CD4-positive, CD25-positive, alpha-beta regulatory T cell (primary cell): Measurements from ENCODE around the gene NAMPT. TPM values are rescaled to one million over a fixed set of nuclear protein-coding genes. Genes with fewer than 3 reads are reported as not detected.

Experiments used
- ATAC-seq, 2 donors: fragments of 150-1000 bp; cut with Tn5 transposase; one replicate each; pipeline ENCODE4 v1.10.0; 2021; ENCODE audit warnings: low read depth in 2 of 2, moderate number of reproducible peaks in 2 of 2, moderate library complexity in 1 of 2
- DNase-seq, 3 donors: peaks; one replicate each; pipeline versions ENCODE4 v3.0.0 to v3.0.0-alpha.2; 2012 to 2022; ENCODE audit warnings: mixed read lengths in 1 of 3
- H3K27ac ChIP-seq: one replicate; pipeline ENCODE4 v1.7.0; 2013; ENCODE audit warnings: mild to moderate bottlenecking, low read length; ENCODE audit not compliant: insufficient read depth, poor library complexity, severe bottlenecking
- H3K27me3 ChIP-seq: one replicate; pipeline ENCODE4 v1.7.0; 2013; ENCODE audit warnings: low read length; ENCODE audit not compliant: control insufficient read depth, insufficient read depth
- H3K36me3 ChIP-seq: one replicate; pipeline ENCODE4 v1.7.0; 2013; ENCODE audit warnings: mild to moderate bottlenecking, low read length, moderate library complexity; ENCODE audit not compliant: control insufficient read depth, insufficient read depth
- H3K4me1 ChIP-seq: 2 replicates; pipeline ENCODE4 v1.7.0; 2013; ENCODE audit warnings: mild to moderate bottlenecking, low read length; ENCODE audit not compliant: insufficient read depth, control insufficient read depth, poor library complexity, severe bottlenecking
- H3K4me3 ChIP-seq: one replicate; pipeline ENCODE4 v1.7.0; 2013; ENCODE audit warnings: low read depth, mild to moderate bottlenecking, low read length, moderate library complexity
- H3K9me3 ChIP-seq, 2 experiments: 1 replicate in 1 of 2; 2 replicates in 1 of 2; pipeline ENCODE4 v1.7.0; 2013; ENCODE audit warnings: low read length in 2 of 2, mild to moderate bottlenecking in 1 of 2, moderate library complexity in 1 of 2; ENCODE audit not compliant: control insufficient read depth in 2 of 2
- H3K27ac Mint-ChIP-seq, 3 donors: one replicate each; pipeline ENCODE4 v1.8.0; 2020 to 2022; ENCODE audit warnings: mild to moderate bottlenecking in 3 of 3, mixed read lengths in 3 of 3, moderate library complexity in 2 of 3
- H3K27me3 Mint-ChIP-seq: one replicate; pipeline ENCODE4 v1.8.0; 2022; ENCODE audit warnings: mild to moderate bottlenecking, mixed read lengths
- H3K36me3 Mint-ChIP-seq: one replicate; pipeline ENCODE4 v1.8.0; 2020; ENCODE audit warnings: mixed read lengths
- H3K4me1 Mint-ChIP-seq, 4 donors: one replicate each; pipeline ENCODE4 v1.8.0; 2020 to 2022; ENCODE audit warnings: mixed read lengths in 4 of 4, mild to moderate bottlenecking in 1 of 4
- H3K4me3 Mint-ChIP-seq, 4 donors: one replicate each; pipeline ENCODE4 v1.8.0; 2020 to 2022; ENCODE audit warnings: mild to moderate bottlenecking in 4 of 4, mixed read lengths in 4 of 4, moderate library complexity in 3 of 4
- H3K9me3 Mint-ChIP-seq, 7 donors: one replicate each; pipeline ENCODE4 v1.8.0; 2020 to 2022; ENCODE audit warnings: mixed read lengths in 7 of 7, mild to moderate bottlenecking in 3 of 7, moderate library complexity in 2 of 7
- polyA plus RNA-seq, 4 donors: library from polyadenylated mRNA; unstranded; fragments of 300-500 nt; fragmentation: Illumina TruSeq; gene quantifications; one replicate each; pipeline ENCODE4 v1.2.3, GENCODE V29; 2021
- total RNA-seq: library from RNA; stranded (reverse); gene quantifications from one replicate; pipeline ENCODE4 v1.2.3, GENCODE V29; 2022

Gene NAMPT
- total RNA-seq = 453 TPM
- polyA plus RNA-seq = 10 to 100 TPM; 23.4 to 31.2 (median 24.7) TPM

DNA sequence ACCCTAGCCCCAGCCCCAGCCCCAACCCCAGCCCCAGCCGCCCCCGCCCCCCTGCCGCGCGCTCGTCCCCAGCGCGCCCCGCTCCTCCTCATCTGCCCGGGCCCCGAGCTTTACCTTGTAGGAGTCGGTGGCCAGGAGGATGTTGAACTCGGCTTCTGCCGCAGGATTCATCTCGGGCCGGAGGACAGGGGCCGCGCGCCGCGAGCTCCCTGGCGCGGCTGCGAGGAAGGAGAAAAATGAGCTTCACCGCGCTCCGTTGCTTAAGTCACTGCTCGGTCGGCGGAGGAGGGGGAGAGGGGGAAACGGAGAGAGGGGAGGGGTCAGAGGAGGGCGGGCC lies at the start of gene NAMPT:
TSS of gene NAMPT (minus strand) at position 270 of the 337 bp plus-strand sequence. CDS start at position 171, 99 bp downstream.
- Mint-ChIP-seq H3K4me3 (peak within 1 kb of the TSS; percentile 97 to 98 (median 98)), H3K4me1 (peaks cover 34 to 50% (median 42%) of the 10 kb centered on the region in 4 donors), H3K9me3 (no peaks in the 10 kb centered on the region), H3K27ac (peak within 1 kb of the TSS; percentile 97 to 98 (median 98)), H3K27me3 (peaks cover under 1% of the 10 kb centered on the region), H3K36me3 (no peaks in the 10 kb centered on the region)
- peak within 1 kb of the TSS; percentile 99 for H3K4me3 ChIP-seq
- no peaks in the 10 kb centered on the region for H3K36me3 ChIP-seq
- H3K27me3 ChIP-seq = no peaks in the 10 kb centered on the region
- peak within 1 kb of the TSS; percentile 96 for H3K27ac ChIP-seq
- H3K9me3 ChIP-seq = no peaks in the 10 kb centered on the region
- DNase-seq (no peak), ATAC-seq (no peak)
- peaks cover 45% of the 10 kb centered on the region for H3K4me1 ChIP-seq

DNA sequence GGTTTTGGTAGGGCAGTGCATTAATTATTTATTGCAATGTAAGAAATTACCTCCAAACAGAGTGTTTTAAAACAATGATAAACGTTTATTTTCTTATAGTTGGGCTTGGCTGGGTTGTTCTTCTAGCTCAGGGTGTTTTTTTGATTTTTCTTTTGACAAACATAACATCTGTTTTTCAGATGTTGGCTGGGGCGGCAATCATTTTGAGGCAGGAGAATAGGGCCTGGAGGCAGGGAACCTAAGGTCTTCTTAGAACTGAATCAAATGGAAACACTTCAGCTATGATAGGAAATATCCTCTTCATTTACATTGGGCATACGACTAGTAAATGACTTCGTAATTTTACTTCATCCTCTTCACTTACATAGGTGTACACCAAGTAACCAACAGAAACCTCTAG lies 47.4 kb upstream of the NAMPT start:
- Mint-ChIP-seq H3K4me3 (no peak overlapping the region), H3K27me3 (peaks cover 2% of the 10 kb centered on the region), H3K9me3 (peaks cover 0 to 7% (median 0%) of the 10 kb centered on the region in 7 donors), H3K4me1 (peaks cover 0 to 5% (median 0%) of the 10 kb centered on the region in 4 donors), H3K27ac (no peak overlapping the region), H3K36me3 (no peaks in the 10 kb centered on the region)
- no peak overlapping the region for H3K27ac ChIP-seq
- H3K4me3 ChIP-seq = no peak overlapping the region
- H3K27me3 ChIP-seq = no peaks in the 10 kb centered on the region
- ATAC-seq (no peak), DNase-seq (no peak)
- H3K36me3 ChIP-seq = no peaks in the 10 kb centered on the region
- no peaks in the 10 kb centered on the region for H3K4me1 ChIP-seq
- no peaks in the 10 kb centered on the region for H3K9me3 ChIP-seq

DNA sequence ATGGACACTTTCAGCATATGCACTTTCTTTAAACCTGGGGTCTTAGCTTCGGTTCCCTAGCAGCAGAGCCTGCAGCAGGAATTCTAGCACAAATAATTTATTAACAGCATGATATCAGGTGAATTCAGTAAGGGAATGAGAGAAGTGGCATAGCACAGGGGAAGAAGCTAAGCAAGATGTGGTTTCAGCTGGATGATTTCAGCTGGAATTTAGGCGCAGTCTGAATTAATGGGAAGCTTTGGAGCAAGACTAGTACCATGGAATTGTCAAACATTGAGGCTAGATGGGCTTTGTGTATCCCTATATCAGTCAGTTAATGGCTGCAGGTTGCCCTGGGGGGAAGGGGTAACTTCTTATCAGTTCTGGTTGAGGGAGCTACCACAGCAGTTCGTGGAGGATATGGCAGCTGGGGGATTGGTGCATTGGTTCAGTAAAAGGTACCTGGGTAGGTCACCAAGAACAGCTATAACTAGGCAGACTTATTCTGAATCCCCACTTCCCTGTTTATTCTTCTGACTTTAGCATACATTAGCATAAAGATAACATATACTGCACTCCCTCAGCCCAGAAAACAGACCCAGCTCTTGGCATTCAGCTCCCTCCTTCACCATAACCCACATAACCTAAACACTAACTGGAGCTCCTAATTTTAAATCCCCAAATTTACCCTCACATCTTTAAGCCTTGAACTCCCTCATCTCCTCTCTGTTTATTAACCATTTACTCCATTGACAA lies 46.8 kb upstream of the NAMPT start:
- Histone ChIP-seq H3K27ac (no peak overlapping the region), H3K27me3 (no peaks in the 10 kb centered on the region), H3K4me1 (no peaks in the 10 kb centered on the region), H3K36me3 (no peaks in the 10 kb centered on the region), H3K4me3 (no peak overlapping the region), H3K9me3 (no peaks in the 10 kb centered on the region)
- DNase-seq (no peak), ATAC-seq (no peak)
- Mint-ChIP-seq H3K4me3 (no peak overlapping the region), H3K36me3 (no peaks in the 10 kb centered on the region), H3K27ac (no peak overlapping the region), H3K9me3 (peaks cover 0 to 5% (median 0%) of the 10 kb centered on the region in 7 donors), H3K4me1 (peaks cover 0 to 5% (median 0%) of the 10 kb centered on the region in 4 donors), H3K27me3 (no peaks in the 10 kb centered on the region)

DNA sequence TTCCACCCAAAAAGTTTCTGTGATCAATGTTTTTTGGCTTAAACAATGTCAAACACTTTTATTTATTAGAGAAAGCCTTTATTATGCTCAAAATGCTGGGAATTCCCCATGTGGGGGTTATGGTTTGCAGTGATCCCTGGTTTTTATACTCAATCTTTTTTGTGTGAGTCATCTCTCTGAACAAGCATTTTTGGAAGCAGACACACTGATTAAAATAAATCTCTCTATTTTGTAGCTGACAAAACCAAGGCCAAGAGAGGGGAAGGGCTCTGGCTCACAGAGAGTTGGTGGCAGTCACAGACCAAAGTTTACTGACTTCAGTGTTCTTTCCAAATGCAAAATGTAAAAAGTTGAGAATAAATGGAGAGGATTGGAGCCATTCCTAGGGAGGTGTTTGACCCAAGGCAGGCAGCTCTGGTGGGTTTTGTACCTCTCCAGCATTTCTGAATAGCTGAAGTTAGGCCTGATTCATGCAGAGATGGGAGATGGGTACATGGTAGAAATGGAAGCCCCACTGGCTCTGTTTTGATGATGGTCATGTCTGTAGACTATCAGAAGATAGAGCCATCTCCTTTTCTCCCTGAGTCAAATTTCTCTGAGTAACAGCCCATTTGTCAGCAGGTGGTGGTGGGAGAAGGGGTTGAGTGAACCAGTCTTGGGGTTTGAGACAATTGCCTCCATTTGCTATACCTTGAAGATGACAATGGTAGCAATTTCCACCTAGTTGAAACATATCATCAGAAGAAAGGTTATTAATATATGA lies 45.4 kb upstream of the NAMPT start:
- no peak overlapping the region for H3K4me3 ChIP-seq
- no peaks in the 10 kb centered on the region for H3K36me3 ChIP-seq
- no peaks in the 10 kb centered on the region for H3K9me3 ChIP-seq
- H3K9me3 Mint-ChIP-seq = peaks cover 0 to 5% (median 0%) of the 10 kb centered on the region in 7 donors
- H3K36me3 Mint-ChIP-seq = no peaks in the 10 kb centered on the region
- H3K4me1 ChIP-seq = no peaks in the 10 kb centered on the region
- H3K4me1 Mint-ChIP-seq = peaks cover 0 to 5% (median 0%) of the 10 kb centered on the region in 4 donors
- H3K27ac Mint-ChIP-seq = no peak overlapping the region
- no peak overlapping the region for H3K27ac ChIP-seq
- H3K4me3 Mint-ChIP-seq = no peak overlapping the region
- ATAC-seq (no peak), DNase-seq (no peak)
- H3K27me3 Mint-ChIP-seq = no peaks in the 10 kb centered on the region
- H3K27me3 ChIP-seq = no peaks in the 10 kb centered on the region

DNA sequence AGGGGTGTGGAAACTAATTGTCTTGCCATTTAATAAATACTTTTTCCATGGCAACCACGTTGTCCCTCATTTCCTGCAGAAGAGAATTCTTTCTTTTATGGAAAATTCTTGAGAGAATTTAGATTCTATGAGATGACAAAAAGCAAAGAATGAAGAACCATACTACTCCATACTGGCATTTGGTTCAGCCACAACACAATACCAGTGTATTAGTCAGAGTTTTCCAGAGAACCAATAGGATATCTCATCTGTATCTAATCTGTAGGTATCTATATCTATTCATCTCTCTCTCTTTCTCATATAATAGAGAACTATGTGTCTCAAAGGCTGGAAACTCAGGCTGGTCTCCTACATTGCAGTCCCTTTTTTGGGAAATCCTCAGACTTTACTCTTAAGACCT lies 44.6 kb upstream of the NAMPT start:
- H3K27me3 ChIP-seq = no peaks in the 10 kb centered on the region
- DNase-seq (no peak), ATAC-seq (no peak)
- no peaks in the 10 kb centered on the region for H3K4me1 ChIP-seq
- no peak overlapping the region for H3K27ac ChIP-seq
- Mint-ChIP-seq H3K27me3 (no peaks in the 10 kb centered on the region), H3K4me1 (peaks cover 0 to 5% (median 0%) of the 10 kb centered on the region in 4 donors), H3K36me3 (no peaks in the 10 kb centered on the region), H3K27ac (no peak overlapping the region), H3K4me3 (no peak overlapping the region), H3K9me3 (peaks cover 0 to 5% (median 0%) of the 10 kb centered on the region in 7 donors)
- no peak overlapping the region for H3K4me3 ChIP-seq
- no peaks in the 10 kb centered on the region for H3K9me3 ChIP-seq
- H3K36me3 ChIP-seq = no peaks in the 10 kb centered on the region

GRCh38 chr7:106327538-106328481 lies 43.0 kb upstream of the NAMPT start:
- Mint-ChIP-seq H3K27ac (no peak overlapping the region), H3K4me1 (peaks cover 0 to 5% (median 0%) of the 10 kb centered on the region in 4 donors), H3K4me3 (no peak overlapping the region), H3K36me3 (no peaks in the 10 kb centered on the region), H3K9me3 (peaks cover 0 to 5% (median 0%) of the 10 kb centered on the region in 7 donors), H3K27me3 (no peaks in the 10 kb centered on the region)
- ATAC-seq = no peak
- H3K27me3 ChIP-seq = no peaks in the 10 kb centered on the region
- H3K27ac ChIP-seq = no peak overlapping the region
- H3K36me3 ChIP-seq = no peaks in the 10 kb centered on the region
- no peak for DNase-seq
- no peak overlapping the region for H3K4me3 ChIP-seq
- no peaks in the 10 kb centered on the region for H3K4me1 ChIP-seq
- H3K9me3 ChIP-seq = no peaks in the 10 kb centered on the region
